GM19452 (cell line): ENCODE measurements around the gene RECQL5.
A peak's percentile ranks its signal among the peaks of the same experiment; 100 is the strongest.

ENCODE experiments used
- ATAC-seq: cut with Tn5 transposase; IDR thresholded peaks from one replicate; pipeline ENCODE4 v1.9.1; 2021; ENCODE audit not compliant: unreplicated experiment

Gene RECQL5

GRCh38 chr17:75666959-75667790 lies at the start of gene RECQL5, which contains the start of gene SAP30BP:
RECQL5 (minus strand) TSS chr17:75667154; CDS start chr17:75666557, 597 bp downstream.
SAP30BP (plus strand) TSS chr17:75667338; CDS start chr17:75667373, 35 bp downstream.
- peak; percentile 62 for ATAC-seq

DNA sequence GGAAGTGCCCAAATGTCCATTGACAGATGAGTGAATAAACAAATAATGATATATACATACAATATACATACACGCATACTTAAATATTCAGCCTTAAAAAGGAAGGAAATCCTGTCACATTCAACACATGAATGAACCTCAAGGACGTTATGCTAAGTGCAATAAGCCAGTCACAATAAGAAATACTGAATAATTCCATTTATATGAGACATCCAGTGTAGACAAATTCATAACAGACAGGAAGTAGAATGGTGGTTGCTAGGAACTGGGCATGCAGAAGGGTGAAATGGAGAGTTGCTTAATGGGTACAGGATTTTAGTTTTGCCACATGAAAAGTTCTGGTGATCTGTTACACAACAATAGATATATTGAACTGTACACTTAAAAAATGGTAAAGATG lies 45.5 kb upstream of the RECQL5 start:
- no peak for ATAC-seq

- ATAC-seq: no peak
Observed at GRCh38 chr17:75707079-75707571, 40.2 kb upstream of the RECQL5 start.

- ATAC-seq: no peak
Observed at GRCh38 chr17:75706042-75706728, 39.2 kb upstream of the RECQL5 start.

GRCh38 chr17:75704963-75705875 lies 38.3 kb upstream of the RECQL5 start:
- no peak for ATAC-seq

- ATAC-seq: no peak
Observed at GRCh38 chr17:75703591-75703990, 36.6 kb upstream of the RECQL5 start.

GRCh38 chr17:75703191-75703590 lies 36.2 kb upstream of the RECQL5 start:
- ATAC-seq: no peak

DNA sequence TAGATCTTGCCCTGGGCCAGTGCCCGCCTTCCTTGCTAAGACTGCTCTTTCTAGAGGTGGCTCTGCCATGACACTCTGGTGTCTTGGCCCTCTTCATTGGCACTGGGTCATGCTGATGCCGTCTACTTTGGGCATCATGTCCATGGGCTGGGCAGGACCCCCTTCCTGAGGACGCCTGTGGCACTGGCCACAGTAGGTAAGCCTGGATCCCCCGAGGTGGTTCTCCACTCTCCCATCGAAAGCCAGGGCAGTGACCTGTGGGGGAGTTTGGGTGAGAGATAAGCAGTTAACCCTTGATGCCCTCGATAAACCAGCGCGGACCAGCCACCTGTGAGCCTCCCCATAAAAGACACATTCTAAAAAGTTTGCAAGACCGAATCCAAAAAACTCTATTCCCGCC lies 34.3 kb upstream of the RECQL5 start:
- ATAC-seq: no peak

- no peak for ATAC-seq
Observed at GRCh38 chr17:75698659-75699058, 31.7 kb upstream of the RECQL5 start.

GRCh38 chr17:75697651-75698291 lies 30.8 kb upstream of the RECQL5 start:
- no peak for ATAC-seq

DNA sequence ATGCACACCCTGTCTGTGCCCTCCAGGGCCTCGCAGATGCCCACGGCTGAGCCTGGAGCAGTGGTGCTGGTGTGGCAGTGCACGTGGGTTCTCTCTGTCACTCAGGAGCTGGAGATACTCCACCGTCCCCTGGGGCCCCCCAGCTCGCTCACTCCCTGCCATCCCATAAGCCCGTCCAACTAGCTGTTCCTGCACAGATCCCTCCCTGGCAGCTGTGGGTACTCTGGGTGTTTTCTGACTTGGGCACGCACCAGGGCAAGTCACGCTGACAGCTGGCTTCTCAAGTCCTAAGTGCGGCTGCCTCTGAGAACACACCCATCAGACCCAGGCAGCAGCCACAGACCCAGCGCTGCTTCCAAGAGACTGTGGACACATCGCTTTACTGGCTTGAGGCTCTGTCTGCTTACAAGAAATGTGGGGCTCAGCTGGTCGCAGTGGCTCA lies 28.9 kb upstream of the RECQL5 start:
- no peak for ATAC-seq

- no peak for ATAC-seq
Observed at GRCh38 chr17:75695141-75695829, 28.3 kb upstream of the RECQL5 start.

- no peak for ATAC-seq
Observed at GRCh38 chr17:75694536-75694935, 27.6 kb upstream of the RECQL5 start.

DNA sequence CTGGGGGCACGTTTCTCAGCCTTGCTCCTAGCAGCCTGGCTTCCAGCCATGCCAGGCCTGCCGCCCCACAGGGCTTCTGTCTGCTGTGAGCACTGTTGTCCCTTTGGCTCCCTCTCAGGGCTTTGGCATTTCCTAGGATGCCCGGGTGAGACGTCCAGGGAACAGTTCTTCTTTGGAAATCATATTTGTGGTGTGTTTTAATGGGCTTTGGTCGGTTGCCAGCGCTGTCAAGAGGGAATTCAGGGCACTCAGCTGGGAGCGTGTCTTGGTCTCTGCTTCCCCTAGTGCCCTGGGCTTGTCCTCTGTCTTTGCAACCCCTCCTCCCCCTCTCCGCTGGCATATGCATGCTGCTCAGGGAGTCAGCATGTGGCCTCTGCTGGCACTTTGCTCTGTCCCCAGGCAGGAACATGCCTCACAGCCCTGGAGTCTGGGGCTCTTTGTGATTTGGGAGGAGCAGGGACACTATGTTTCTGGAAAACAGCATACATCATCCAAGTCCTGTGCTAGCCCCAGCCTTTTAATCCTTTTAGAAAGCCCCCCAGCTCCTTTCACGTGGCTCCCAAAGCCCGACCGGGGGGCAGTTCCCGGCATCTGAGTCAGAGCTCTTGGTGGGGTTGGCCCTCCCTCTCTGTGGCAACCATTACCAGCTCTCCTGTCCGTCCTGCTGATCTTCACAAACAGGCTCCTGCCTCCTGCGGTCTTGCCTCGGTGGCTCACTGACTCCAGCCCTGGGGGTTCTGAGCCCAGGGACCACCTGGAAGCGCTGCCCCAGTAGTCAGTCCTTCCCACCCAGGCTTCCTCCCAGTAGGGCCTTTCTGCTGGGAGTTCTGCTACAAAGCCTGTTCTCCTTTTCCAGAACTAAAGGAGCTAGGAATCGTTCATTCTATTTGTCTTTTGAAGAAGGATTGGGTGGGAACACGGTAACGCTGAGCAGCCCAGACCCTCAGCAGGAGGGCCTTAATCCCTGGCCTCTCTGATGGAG lies 26.8 kb upstream of the RECQL5 start:
- ATAC-seq: no peak

GRCh38 chr17:75692976-75693375 lies 26.0 kb upstream of the RECQL5 start:
- ATAC-seq: no peak

GRCh38 chr17:75691801-75692626 lies 25.1 kb upstream of the RECQL5 start:
- no peak for ATAC-seq

GRCh38 chr17:75691371-75691791 lies 24.4 kb upstream of the RECQL5 start:
- ATAC-seq: no peak

DNA sequence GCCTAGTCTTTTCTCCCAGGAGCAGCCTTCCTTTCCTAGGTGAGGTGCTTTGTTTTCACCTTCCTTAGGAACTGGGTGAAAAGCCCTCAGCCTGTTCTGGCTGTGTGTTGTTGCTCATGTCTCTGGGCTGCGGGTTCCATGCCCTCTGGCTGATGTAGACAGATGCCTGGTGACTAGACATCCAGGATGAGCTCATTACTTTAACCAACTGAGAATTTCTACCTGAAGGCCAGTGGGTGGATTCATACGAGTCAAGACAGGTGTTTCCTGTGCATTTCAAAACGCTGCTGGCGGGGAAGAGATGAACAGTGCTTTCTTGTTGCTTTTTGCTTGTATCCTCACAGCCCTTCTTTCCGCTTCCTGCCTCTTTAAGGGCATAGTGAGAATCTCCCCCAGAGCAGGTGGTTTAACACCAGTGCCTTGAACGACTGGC lies 22.5 kb upstream of the RECQL5 start:
- ATAC-seq: no peak
